Measurements from ENCODE around the gene COPS8.

DNA sequence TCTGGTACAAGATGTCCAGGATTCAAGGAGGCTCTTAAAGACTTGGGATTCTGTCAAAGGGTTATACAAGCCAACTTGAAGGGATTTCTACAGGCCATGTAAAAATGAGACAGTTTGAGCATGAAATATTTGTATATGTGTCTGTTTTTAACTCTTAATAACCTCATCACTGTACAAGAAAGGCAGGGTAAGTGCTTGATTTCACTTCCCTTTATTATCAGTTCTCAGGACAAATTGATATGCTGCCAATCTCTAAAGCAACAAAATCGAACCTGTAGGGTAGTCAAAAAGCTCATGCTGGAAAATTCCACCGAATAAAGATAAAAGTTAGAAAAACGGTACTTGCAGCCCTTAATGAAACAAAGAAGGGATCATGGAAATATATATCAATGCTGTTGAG lies 14.1 kb downstream of the COPS8 start:
- TF ChIP-seq, protein P1, sequence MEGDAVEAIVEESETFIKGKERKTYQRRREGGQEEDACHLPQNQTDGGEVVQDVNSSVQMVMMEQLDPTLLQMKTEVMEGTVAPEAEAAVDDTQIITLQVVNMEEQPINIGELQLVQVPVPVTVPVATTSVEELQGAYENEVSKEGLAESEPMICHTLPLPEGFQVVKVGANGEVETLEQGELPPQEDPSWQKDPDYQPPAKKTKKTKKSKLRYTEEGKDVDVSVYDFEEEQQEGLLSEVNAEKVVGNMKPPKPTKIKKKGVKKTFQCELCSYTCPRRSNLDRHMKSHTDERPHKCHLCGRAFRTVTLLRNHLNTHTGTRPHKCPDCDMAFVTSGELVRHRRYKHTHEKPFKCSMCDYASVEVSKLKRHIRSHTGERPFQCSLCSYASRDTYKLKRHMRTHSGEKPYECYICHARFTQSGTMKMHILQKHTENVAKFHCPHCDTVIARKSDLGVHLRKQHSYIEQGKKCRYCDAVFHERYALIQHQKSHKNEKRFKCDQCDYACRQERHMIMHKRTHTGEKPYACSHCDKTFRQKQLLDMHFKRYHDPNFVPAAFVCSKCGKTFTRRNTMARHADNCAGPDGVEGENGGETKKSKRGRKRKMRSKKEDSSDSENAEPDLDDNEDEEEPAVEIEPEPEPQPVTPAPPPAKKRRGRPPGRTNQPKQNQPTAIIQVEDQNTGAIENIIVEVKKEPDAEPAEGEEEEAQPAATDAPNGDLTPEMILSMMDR (IDR thresholded peaks at IDR 0.05), result no peak
- no peak for TF ChIP-seq POLR2A (IDR thresholded peaks at IDR 0.05)
